ENCODE results near the gene COQ8B. TPM values are rescaled to one million over a fixed set of nuclear protein-coding genes. Genes with fewer than 3 reads are reported as not detected.

Gene COQ8B
- total RNA-seq, 4 donors from 2014 or later, result 40.2 to 58.7 (median 44.1) TPM

- peak; percentile 88 to 97 for DNase-seq (ENCODE audit: low spot score in 2 of 2)
- 42 to 44% methylated on average over 12 of the region's 12 CpGs for WGBS, 2 donors
- no peak overlapping the region for H3K4me3 ChIP-seq (ENCODE audit: low read depth, poor library complexity, severe bottlenecking)
- TF ChIP-seq POLR2A (IDR thresholded peaks at IDR 0.05), result no peak
- no peak for TF ChIP-seq CTCF (IDR thresholded peaks at IDR 0.05)
- intact Hi-C loops (cut with DNase I; ENCODE audit: low total_unique reads), result no loop called here
Observed at GRCh38 chr19:40687525-40688016, 29.1 kb downstream of the COQ8B start.

- TF ChIP-seq POLR2A (IDR thresholded peaks at IDR 0.05) (no peak), CTCF (IDR thresholded peaks at IDR 0.05) (no peak)
- intact Hi-C loops (cut with DNase I; ENCODE audit: low total_unique reads), result no loop called here
- no peak for DNase-seq (ENCODE audit: low spot score in 2 of 2)
- 79 to 86% methylated on average over 14 of the region's 14 CpGs for WGBS, 2 donors
- no peak overlapping the region for H3K4me3 ChIP-seq (ENCODE audit: low read depth, poor library complexity, severe bottlenecking)
Observed at GRCh38 chr19:40686882-40687524, 29.7 kb downstream of the COQ8B start.

- TF ChIP-seq CTCF (IDR thresholded peaks at IDR 0.05), result no peak
- TF ChIP-seq POLR2A (IDR thresholded peaks at IDR 0.05), result no peak
- 39 to 45% methylated on average over 6 of the region's 6 CpGs for WGBS, 2 donors
- peak in 1 of 2 donors; percentile 58 for DNase-seq (ENCODE audit: low spot score in 2 of 2)
- H3K4me3 ChIP-seq (ENCODE audit: low read depth, poor library complexity, severe bottlenecking), result no peak overlapping the region
- intact Hi-C loops (cut with DNase I; ENCODE audit: low total_unique reads), result no loop called here
Observed at GRCh38 chr19:40685563-40685962, 31.1 kb downstream of the COQ8B start.

GRCh38 chr19:40685016-40685526 lies 31.6 kb downstream of the COQ8B start:
- no peak overlapping the region for H3K4me3 ChIP-seq (ENCODE audit: low read depth, poor library complexity, severe bottlenecking)
- intact Hi-C loops (cut with DNase I; ENCODE audit: low total_unique reads), result no loop called here
- DNase-seq (ENCODE audit: low spot score in 2 of 2), result no peak
- WGBS, 2 donors, result 66 to 76% methylated on average over 3 of the region's 3 CpGs
- TF ChIP-seq CTCF (IDR thresholded peaks at IDR 0.05), result no peak
- TF ChIP-seq POLR2A (IDR thresholded peaks at IDR 0.05), result no peak

- WGBS, 2 donors, result 91 to 94% methylated on average over 32 of the region's 32 CpGs
- intact Hi-C loops (cut with DNase I; ENCODE audit: low total_unique reads), result no loop called here
- H3K4me3 ChIP-seq (ENCODE audit: low read depth, poor library complexity, severe bottlenecking), result no peak overlapping the region
- TF ChIP-seq POLR2A (IDR thresholded peaks at IDR 0.05) (no peak), CTCF (IDR thresholded peaks at IDR 0.05) (no peak)
- no peak for DNase-seq (ENCODE audit: low spot score in 2 of 2)
Observed at GRCh38 chr19:40684280-40684679, 32.4 kb downstream of the COQ8B start.

All from lower leg skin (tissue), 4 donors.